ENCODE data around the gene LHX4.

The LHX4 gene

GRCh38 chr1:180255536-180256340 lies 25.7 kb downstream of the LHX4 start:
- DNase-seq = peak; percentile 58
- no peaks in the 10 kb centered on the region; the same call in 1 of the 2 replicates for H3K4me1 ChIP-seq
- no peaks in the 10 kb centered on the region for H3K9me3 ChIP-seq
- no peaks in the 10 kb centered on the region for H3K36me3 ChIP-seq
- H3K27me3 ChIP-seq = no peaks in the 10 kb centered on the region
- no peak for TF ChIP-seq CTCF (IDR thresholded peaks at IDR 0.05; ENCODE audit: low read depth, low read length)
- no peak overlapping the region for H3K4me3 ChIP-seq (ENCODE audit: low read depth, low read length)

GRCh38 chr1:180256341-180257027 lies 26.4 kb downstream of the LHX4 start:
- no peaks in the 10 kb centered on the region for H3K9me3 ChIP-seq
- H3K36me3 ChIP-seq = no peaks in the 10 kb centered on the region
- no peaks in the 10 kb centered on the region for H3K27me3 ChIP-seq
- no peak for TF ChIP-seq CTCF (IDR thresholded peaks at IDR 0.05; ENCODE audit: low read depth, low read length)
- H3K4me3 ChIP-seq (ENCODE audit: low read depth, low read length) = no peak overlapping the region
- H3K4me1 ChIP-seq = no peaks in the 10 kb centered on the region; the same call in 1 of the 2 replicates
- no peak for DNase-seq

DNA sequence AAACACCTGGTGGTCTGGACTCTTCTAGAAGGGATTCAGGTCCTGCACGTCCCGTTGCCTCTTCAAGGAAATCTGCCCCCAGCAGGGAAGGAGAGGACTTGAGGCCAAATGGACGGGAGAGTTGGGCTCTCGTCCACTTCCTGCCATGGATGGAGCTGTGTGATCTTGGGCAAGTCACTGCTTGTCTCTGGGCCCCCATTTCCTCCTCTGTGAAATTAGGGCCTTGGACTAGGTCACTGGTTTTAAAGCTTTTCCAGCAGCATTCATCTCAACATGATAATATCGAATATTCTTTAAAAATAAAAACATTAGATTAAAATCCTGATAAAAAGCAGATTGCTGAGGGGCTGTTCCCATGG lies 26.9 kb downstream of the LHX4 start:
- no peaks in the 10 kb centered on the region for H3K9me3 ChIP-seq
- no peak for TF ChIP-seq CTCF (IDR thresholded peaks at IDR 0.05; ENCODE audit: low read depth, low read length)
- H3K27me3 ChIP-seq = no peaks in the 10 kb centered on the region
- H3K4me3 ChIP-seq (ENCODE audit: low read depth, low read length) = no peak overlapping the region
- H3K4me1 ChIP-seq = no peaks in the 10 kb centered on the region; the same call in 1 of the 2 replicates
- H3K36me3 ChIP-seq = no peaks in the 10 kb centered on the region
- DNase-seq = no peak

- no peak for TF ChIP-seq CTCF (IDR thresholded peaks at IDR 0.05; ENCODE audit: low read depth, low read length)
- DNase-seq = no peak
- no peaks in the 10 kb centered on the region for H3K27me3 ChIP-seq
Observed at GRCh38 chr1:180257486-180257885, 27.4 kb downstream of the LHX4 start.

GRCh38 chr1:180258290-180258689 lies 28.2 kb downstream of the LHX4 start:
- Histone ChIP-seq H3K36me3 (no peaks in the 10 kb centered on the region), H3K4me1 (peaks cover 6% of the 10 kb centered on the region), H3K4me3 (ENCODE audit: low read depth, low read length) (no peak overlapping the region), H3K27me3 (no peaks in the 10 kb centered on the region), H3K9me3 (no peaks in the 10 kb centered on the region)
- no peak for DNase-seq
- no peak for TF ChIP-seq CTCF (IDR thresholded peaks at IDR 0.05; ENCODE audit: low read depth, low read length)

More at GRCh38 chr1:180257486-180257885, 27.4 kb downstream of the LHX4 start:
- H3K36me3 ChIP-seq = no peaks in the 10 kb centered on the region
- no peaks in the 10 kb centered on the region for H3K9me3 ChIP-seq
- H3K4me3 ChIP-seq (ENCODE audit: low read depth, low read length) = no peak overlapping the region
- no peaks in the 10 kb centered on the region; the same call in 1 of the 2 replicates for H3K4me1 ChIP-seq

- no peak for TF ChIP-seq CTCF (IDR thresholded peaks at IDR 0.05; ENCODE audit: low read depth, low read length)
- no peaks in the 10 kb centered on the region for H3K36me3 ChIP-seq
- peaks cover 6% of the 10 kb centered on the region for H3K4me1 ChIP-seq
- H3K27me3 ChIP-seq = no peaks in the 10 kb centered on the region
- no peak overlapping the region for H3K4me3 ChIP-seq (ENCODE audit: low read depth, low read length)
- no peaks in the 10 kb centered on the region for H3K9me3 ChIP-seq
- no peak for DNase-seq
Observed at GRCh38 chr1:180258935-180259334, 28.9 kb downstream of the LHX4 start.

All from BE2C (cell line).